GM12891 (cell line): ENCODE measurements around the gene PSG6.
"Not testable (repeated sequence)": the region's sequence is repeated elsewhere in the genome, so short reads cannot be mapped to it uniquely, and the experiment has no call there.

Experiments used
- PAX5 ChIP-seq: IDR thresholded peaks from 2 replicates; pipeline ENCODE4 v1.6.1; 2011; ENCODE audit warnings: low read length, moderate library complexity, mild to moderate bottlenecking; ENCODE audit not compliant: insufficient read depth, severe bottlenecking
- POLR2A ChIP-seq: IDR thresholded peaks from 2 replicates; pipeline ENCODE4 v1.6.1; 2011; ENCODE audit warnings: low read depth, low read length, control low read depth
- POLR2AphosphoS5 ChIP-seq: IDR thresholded peaks from 2 replicates; pipeline ENCODE4 v1.6.1; 2011; ENCODE audit warnings: low read depth, low read length, control low read depth
- POU2F2 ChIP-seq: IDR thresholded peaks from 2 replicates; pipeline ENCODE4 v1.6.1; 2011; ENCODE audit warnings: low read depth, mild to moderate bottlenecking, control low read depth, low read length, moderate library complexity
- SPI1 ChIP-seq: IDR thresholded peaks from 2 replicates; pipeline ENCODE4 v1.6.1; 2011; ENCODE audit warnings: low read depth, low read length, control low read depth
- TAF1 ChIP-seq: IDR thresholded peaks from 2 replicates; pipeline ENCODE4 v1.6.1; 2011; ENCODE audit warnings: low read depth, low read length, control low read depth

- TF ChIP-seq TAF1, POLR2A, POLR2AphosphoS5, POU2F2, SPI1, PAX5: not testable (repeated sequence)
Observed at GRCh38 chr19:42913516-42913915, 4.2 kb downstream of the PSG6 start.
